Erythroblast (primary cell): ENCODE results near the gene SUSD1.

Experiments used
- DNase-seq, 2 experiments: peaks; one replicate each; lab custom pipeline; 2025; lab: John Stamatoyannopoulos, UW
- GATA1 ChIP-seq: IDR thresholded peaks from 2 replicates; pipeline ENCODE4 v1.6.1; 2011; ENCODE audit warnings: low read depth, mild to moderate bottlenecking, control low read depth, low read length, moderate library complexity
- POLR2A ChIP-seq: IDR thresholded peaks from 2 replicates; pipeline ENCODE4 v1.6.1; 2011; ENCODE audit warnings: mild to moderate bottlenecking, low read length

The SUSD1 gene

GRCh38 chr9:112112941-112113681, 62.0 kb downstream of the SUSD1 start:
- peak in 1 of 2 experiments; percentile 20 for DNase-seq
- TF ChIP-seq GATA1: no peak

- DNase-seq: no peak
- TF ChIP-seq POLR2A (no peak), GATA1 (no peak)
Observed at GRCh38 chr9:112112519-112112918, 62.6 kb downstream of the SUSD1 start.

- no peak for DNase-seq
- TF ChIP-seq POLR2A (no peak), GATA1 (no peak)
Observed at GRCh38 chr9:112111461-112111860, 63.6 kb downstream of the SUSD1 start.

- no peak for TF ChIP-seq POLR2A
- TF ChIP-seq GATA1: no peak
- no peak for DNase-seq
Observed at GRCh38 chr9:112110777-112111113, 64.4 kb downstream of the SUSD1 start.

- no peak for TF ChIP-seq GATA1
- no peak for TF ChIP-seq POLR2A
- no peak for DNase-seq
Observed at GRCh38 chr9:112110094-112110776, 64.9 kb downstream of the SUSD1 start.

GRCh38 chr9:112104901-112105300, 70.2 kb downstream of the SUSD1 start:
- TF ChIP-seq GATA1: no peak
- DNase-seq: no peak

- TF ChIP-seq GATA1 (no peak), POLR2A (no peak)
- no peak for DNase-seq
Observed at GRCh38 chr9:112104401-112104800, 70.7 kb downstream of the SUSD1 start.

- no peak for DNase-seq
Observed at GRCh38 chr9:112103405-112103804, 71.7 kb downstream of the SUSD1 start.

GRCh38 chr9:112097712-112098688, 77.1 kb downstream of the SUSD1 start:
- no peak for TF ChIP-seq POLR2A
- TF ChIP-seq GATA1: no peak
- peak; percentile 80 to 87 for DNase-seq

More at GRCh38 chr9:112103405-112103804, 71.7 kb downstream of the SUSD1 start:
- TF ChIP-seq GATA1 (no peak), POLR2A (no peak)

GRCh38 chr9:112094948-112095681, 80.0 kb downstream of the SUSD1 start:
- TF ChIP-seq POLR2A: no peak
- TF ChIP-seq GATA1: no peak

GRCh38 chr9:112094241-112094640, 80.9 kb downstream of the SUSD1 start:
- no peak for TF ChIP-seq GATA1
- no peak for TF ChIP-seq POLR2A
- DNase-seq: no peak

More at GRCh38 chr9:112094948-112095681, 80.0 kb downstream of the SUSD1 start:
- peak; percentile 47 to 50 for DNase-seq

- TF ChIP-seq POLR2A (no peak), GATA1 (no peak)
- peak in 1 of 2 experiments; percentile 36 for DNase-seq
Observed at GRCh38 chr9:112093870-112094216, 81.3 kb downstream of the SUSD1 start.

GRCh38 chr9:112093147-112093869, 81.8 kb downstream of the SUSD1 start:
- no peak for TF ChIP-seq GATA1
- TF ChIP-seq POLR2A: no peak
- peak; percentile 36 to 74 for DNase-seq
